SKM-1 (cell line): ENCODE results near the gene AGPAT1.
"Not testable (repeated sequence)": the region's sequence is repeated elsewhere in the genome, so short reads cannot be mapped to it uniquely, and the experiment has no call there.

ENCODE experiments used
- DNase-seq: peaks from one replicate; lab custom pipeline; 2025; ENCODE audit not compliant: unreplicated experiment; lab: John Stamatoyannopoulos, UW

AGPAT1 gene

GRCh38 chr6:32187725-32188380, 12.0 kb upstream of the AGPAT1 start:
- not testable (repeated sequence) for DNase-seq

GRCh38 chr6:32187009-32187709, 11.3 kb upstream of the AGPAT1 start:
- DNase-seq = no peak

DNA sequence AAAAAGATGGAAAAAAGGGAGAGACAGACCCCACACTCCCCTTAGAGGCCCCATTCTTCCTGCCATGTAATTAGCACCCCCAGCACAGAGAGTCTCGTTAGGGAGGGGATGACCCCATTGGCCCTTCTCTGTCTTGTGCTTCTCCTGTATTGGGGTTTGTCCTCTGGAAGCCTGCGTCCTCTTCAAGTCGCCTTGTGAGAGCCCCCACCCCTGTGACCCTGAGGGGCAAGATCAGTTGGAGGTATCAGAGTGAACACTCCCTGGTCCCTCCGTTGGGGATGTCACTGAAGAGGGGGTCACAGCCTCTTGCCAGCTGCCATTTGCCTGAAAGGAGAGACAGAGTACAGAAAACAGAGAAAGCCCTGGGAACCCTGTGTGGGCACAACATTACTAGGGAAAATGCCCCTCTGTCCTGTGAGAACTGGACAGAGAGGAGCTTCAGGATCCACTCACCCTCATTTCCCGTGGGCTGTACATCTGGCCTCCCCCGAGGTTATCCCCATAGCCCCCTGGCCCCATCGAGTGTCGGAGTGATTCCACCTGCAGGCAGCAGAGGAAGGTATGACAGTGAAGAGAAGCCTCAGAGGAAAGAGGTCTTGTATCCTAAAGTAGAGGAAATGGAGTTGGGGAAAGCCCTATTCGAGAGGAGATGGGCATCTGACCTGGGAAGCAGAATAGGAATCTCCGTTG, 10.4 kb upstream of the AGPAT1 start:
- DNase-seq = not testable (repeated sequence)

- DNase-seq = not testable (repeated sequence)
These were observed 9.8 kb upstream of the AGPAT1 start for GRCh38 chr6:32185681-32186131.

- no peak for DNase-seq
These were observed 8.3 kb upstream of the AGPAT1 start, which contains the start of gene AGER for GRCh38 chr6:32184084-32184640. TSS of gene AGER (minus strand) at chr6:32184253. CDS start at chr6:32184222, 31 bp downstream.

DNA sequence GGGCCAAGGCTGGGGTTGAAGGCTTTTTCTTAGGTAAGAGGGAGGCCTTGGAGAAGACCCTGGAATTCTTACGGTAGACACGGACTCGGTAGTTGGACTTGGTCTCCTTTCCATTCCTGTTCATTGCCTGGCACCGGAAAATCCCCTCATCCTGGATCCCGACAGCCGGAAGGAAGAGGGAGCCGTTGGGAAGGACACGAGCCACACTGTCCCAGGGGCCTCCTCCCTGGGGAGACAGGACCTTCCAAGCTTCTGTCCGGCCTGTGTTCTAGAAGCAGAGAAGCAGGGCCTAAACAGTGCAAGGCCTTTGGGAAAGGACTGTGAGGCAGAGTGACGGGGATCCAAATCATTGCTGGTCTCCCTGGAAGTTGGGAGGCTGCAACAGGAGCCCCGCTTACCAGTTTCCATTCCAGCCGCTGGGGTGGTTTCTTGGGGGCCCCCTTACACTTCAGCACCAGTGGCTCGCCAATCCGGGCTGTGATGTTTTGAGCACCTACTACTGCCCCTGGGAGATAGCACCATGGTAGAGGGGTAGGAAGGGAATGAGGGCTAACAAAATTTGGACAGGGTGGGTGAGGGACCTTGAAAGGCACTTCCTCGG, 7.7 kb upstream of the AGPAT1 start:
- DNase-seq = no peak

DNA sequence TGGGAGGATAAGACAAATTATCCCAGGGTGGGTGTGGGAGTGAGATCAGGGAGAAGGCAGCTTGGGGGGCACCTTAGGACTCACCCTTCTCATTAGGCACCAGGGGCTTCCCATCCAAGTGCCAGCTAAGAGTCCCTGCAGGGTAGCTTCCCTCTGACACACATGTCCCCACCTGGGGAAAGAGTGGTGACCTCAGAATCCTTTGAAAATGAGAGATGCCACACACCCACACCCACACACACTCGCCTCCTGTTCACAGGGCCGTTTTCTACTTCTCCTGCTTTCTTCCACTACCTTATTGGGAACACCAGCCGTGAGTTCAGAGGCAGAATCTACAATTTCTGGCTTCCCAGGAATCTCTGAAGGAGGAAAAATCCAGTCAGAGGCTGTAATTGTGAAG, 7.1 kb upstream of the AGPAT1 start:
- DNase-seq = no peak

- no peak for DNase-seq
These were observed 6.7 kb upstream of the AGPAT1 start for GRCh38 chr6:32182555-32182981.

GRCh38 chr6:32181915-32182529, 6.1 kb upstream of the AGPAT1 start:
- no peak for DNase-seq

DNA sequence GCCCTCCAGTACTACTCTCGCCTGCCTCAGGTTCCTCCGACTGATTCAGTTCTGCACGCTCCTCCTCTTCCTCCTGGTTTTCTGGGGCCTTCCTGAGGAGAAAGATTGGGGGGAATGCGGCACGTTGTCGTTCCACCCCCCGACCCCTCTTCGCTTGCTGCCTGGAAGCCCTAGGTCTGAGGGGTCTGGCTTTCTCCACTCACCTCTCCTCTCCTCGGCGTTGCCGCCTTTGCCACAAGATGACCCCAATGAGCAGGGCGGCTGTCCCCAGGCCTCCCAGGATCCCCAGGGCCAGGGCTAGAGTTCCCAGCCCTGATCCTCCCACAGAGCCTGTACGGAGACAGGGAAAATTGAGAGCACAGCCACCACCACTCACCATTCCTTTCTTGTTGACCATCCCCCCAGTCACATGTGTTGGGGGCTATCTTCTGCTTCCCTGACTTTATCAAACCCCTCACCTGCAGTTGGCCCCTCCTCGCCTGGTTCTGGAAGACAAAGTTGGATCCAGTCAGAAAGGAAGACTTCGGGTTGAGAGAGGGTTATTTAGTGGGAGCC, 5.3 kb upstream of the AGPAT1 start:
- DNase-seq = no peak

- DNase-seq = no peak
These were observed 4.0 kb upstream of the AGPAT1 start for GRCh38 chr6:32179766-32180405.

DNA sequence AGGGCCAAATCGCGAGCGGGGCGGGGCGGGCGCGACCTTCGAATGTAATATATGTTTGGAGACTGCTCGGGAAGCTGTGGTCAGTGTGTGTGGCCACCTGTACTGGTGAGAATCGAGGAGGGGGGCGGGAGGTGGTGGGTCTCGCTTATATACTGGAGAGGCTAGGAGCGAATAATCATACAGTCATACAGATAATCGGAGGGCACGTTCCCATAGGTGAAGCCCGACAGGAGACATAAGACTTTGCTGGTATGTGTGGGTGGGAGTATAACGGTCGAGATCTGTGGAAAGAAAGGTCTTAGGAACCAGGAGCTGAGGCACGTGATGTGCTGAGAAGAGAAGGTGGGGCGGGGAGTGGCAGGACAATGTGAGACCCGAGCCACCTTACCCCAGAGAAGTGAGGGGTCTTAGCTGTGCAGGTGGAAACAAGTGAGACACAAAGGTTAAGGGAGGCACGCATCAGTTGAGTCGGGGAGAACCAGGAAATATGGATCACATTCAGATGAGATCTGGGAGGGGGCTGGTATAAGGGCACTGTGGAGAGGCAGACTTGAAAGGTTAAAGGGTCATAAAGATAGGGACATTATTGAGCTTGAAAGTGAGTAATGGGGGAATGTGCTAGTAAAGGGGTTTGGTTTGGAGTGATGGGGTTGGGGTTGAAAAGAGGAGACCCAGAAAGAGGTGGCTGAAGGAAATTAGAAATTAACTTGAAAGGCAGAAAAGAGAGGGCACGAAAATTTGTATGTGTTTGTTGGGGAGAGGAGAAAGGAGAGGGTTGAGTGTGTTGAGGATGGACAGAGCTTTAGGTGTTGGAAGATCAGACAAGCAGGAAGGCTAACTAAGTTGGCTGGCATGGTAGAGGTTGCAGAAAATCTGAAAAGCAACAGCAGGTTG, 2.9 kb upstream of the AGPAT1 start:
- no peak for DNase-seq

DNA sequence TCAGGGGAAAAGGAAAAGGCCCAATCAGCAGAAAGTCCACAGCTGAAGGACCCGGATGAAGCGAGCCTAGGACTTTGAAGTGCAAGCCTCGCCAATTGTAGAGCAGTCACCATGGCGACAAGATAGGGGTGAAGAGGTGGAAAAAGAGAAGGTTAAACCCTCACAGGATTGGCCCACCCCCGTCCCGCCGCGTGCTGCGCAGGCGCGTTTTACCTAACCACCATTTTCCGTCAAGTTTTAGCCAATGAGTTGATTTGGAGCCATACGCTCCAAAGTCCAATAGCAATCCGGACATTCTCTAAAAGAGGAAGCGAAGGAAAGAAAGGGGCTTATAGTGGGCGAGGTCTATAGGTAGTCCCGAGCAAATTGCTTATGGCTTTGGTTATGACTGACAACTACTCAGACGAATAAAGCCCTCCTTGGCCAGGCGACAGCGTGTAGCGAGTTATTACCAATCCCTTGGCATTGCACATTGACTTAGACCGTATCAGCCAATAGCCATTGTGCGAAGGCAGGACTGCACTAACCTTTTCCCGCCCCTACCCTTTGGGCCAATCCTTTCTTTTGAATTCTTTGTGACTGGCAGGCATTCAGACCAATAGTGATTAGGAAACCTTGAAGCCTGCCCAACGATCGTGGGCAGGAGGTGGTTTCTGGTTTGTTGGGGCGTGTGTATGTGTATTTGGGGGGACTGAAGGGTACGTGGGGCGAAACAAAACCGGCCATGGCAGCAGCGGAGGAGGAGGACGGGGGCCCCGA, 2.1 kb upstream of the AGPAT1 start, which contains the start of gene RNF5:
Gene RNF5 (plus strand): TSS at position 618 of the 759 bp plus-strand sequence. CDS start 107 bp downstream, at position 725.
- DNase-seq = peak; percentile 99

- no peak for DNase-seq
These were observed 1.4 kb upstream of the AGPAT1 start for GRCh38 chr6:32177183-32177787.

- DNase-seq = no peak
These were observed 745 bp upstream of the AGPAT1 start for GRCh38 chr6:32176476-32177182.

GRCh38 chr6:32175322-32175710, 568 bp downstream of the AGPAT1 start:
- DNase-seq = no peak

- DNase-seq = no peak
These were observed 1.5 kb downstream of the AGPAT1 start for GRCh38 chr6:32174416-32174815.
